ENCODE data around the gene A1CF.

DNA sequence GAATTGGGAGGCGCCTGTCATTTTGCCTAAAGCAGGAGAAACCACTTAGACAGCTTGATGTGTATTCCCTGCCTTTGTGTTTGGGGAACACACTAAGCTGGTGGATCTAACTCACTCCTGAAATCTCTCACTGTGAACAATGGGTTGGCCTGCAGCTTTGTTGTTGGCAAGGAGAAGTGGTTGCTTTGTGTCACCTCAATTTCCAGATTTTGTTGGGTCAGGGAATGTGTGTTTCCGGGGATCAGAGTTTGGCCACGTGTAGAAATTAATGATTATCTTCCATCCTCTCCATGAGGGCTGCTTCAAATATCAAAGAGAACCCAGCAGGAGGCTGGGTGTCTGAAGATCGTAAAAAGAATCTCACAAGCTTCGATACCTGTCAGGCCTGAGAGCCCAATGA lies 27.8 kb downstream of the A1CF start:
- TF ChIP-seq, protein P1, sequence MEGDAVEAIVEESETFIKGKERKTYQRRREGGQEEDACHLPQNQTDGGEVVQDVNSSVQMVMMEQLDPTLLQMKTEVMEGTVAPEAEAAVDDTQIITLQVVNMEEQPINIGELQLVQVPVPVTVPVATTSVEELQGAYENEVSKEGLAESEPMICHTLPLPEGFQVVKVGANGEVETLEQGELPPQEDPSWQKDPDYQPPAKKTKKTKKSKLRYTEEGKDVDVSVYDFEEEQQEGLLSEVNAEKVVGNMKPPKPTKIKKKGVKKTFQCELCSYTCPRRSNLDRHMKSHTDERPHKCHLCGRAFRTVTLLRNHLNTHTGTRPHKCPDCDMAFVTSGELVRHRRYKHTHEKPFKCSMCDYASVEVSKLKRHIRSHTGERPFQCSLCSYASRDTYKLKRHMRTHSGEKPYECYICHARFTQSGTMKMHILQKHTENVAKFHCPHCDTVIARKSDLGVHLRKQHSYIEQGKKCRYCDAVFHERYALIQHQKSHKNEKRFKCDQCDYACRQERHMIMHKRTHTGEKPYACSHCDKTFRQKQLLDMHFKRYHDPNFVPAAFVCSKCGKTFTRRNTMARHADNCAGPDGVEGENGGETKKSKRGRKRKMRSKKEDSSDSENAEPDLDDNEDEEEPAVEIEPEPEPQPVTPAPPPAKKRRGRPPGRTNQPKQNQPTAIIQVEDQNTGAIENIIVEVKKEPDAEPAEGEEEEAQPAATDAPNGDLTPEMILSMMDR (IDR thresholded peaks at IDR 0.05) = no peak
- no peak for TF ChIP-seq POLR2A (IDR thresholded peaks at IDR 0.05)
